ENCODE data around the gene CTAGE1.
"Not testable (repeated sequence)": the region's sequence is repeated elsewhere in the genome, so short reads cannot be mapped to it uniquely, and the experiment has no call there.

CTAGE1 gene

GRCh38 chr18:22452226-22452668, 34.5 kb upstream of the CTAGE1 start:
- Histone ChIP-seq H3K9me3 (ENCODE audit: control insufficient read depth in 2 of 2, low read length in 2 of 2) (no peaks in the 10 kb centered on the region), H3K4me3 (ENCODE audit: low read length in 2 of 2) (no peak overlapping the region), H3K9ac (ENCODE audit: low read length in 2 of 2) (no peak overlapping the region), H3K27me3 (ENCODE audit: control insufficient read depth in 1 of 2, insufficient read depth in 2 of 2, low read length in 2 of 2) (no peaks in the 10 kb centered on the region), H3K27ac (ENCODE audit: low read length) (no peak overlapping the region), H3K4me1 (ENCODE audit: control insufficient read depth, insufficient read depth, low read length) (no peaks in the 10 kb centered on the region), H3K36me3 (ENCODE audit: control insufficient read depth in 2 of 2, insufficient read depth in 2 of 2, low read length in 2 of 2) (no peaks in the 10 kb centered on the region)

- H3K9me3 ChIP-seq (ENCODE audit: control insufficient read depth in 2 of 2, low read length in 2 of 2), result no peaks in the 10 kb centered on the region
- no peaks in the 10 kb centered on the region for H3K27me3 ChIP-seq (ENCODE audit: control insufficient read depth in 1 of 2, insufficient read depth in 2 of 2, low read length in 2 of 2)
- no peaks in the 10 kb centered on the region for H3K4me1 ChIP-seq (ENCODE audit: control insufficient read depth, insufficient read depth, low read length)
- no peak overlapping the region for H3K9ac ChIP-seq (ENCODE audit: low read length in 2 of 2)
- no peaks in the 10 kb centered on the region for H3K36me3 ChIP-seq (ENCODE audit: control insufficient read depth in 2 of 2, insufficient read depth in 2 of 2, low read length in 2 of 2)
- H3K4me3 ChIP-seq (ENCODE audit: low read length in 2 of 2), result no peak overlapping the region
- no peak overlapping the region for H3K27ac ChIP-seq (ENCODE audit: low read length)
These were observed 34.1 kb upstream of the CTAGE1 start for GRCh38 chr18:22451796-22452195.

GRCh38 chr18:22450766-22451165, 33.1 kb upstream of the CTAGE1 start:
- H3K9ac ChIP-seq (ENCODE audit: low read length in 2 of 2); H3K4me3 ChIP-seq (ENCODE audit: low read length in 2 of 2); H3K27me3 ChIP-seq (ENCODE audit: control insufficient read depth in 1 of 2, insufficient read depth in 2 of 2, low read length in 2 of 2); H3K9me3 ChIP-seq (ENCODE audit: control insufficient read depth in 2 of 2, low read length in 2 of 2); H3K27ac ChIP-seq (ENCODE audit: low read length); H3K36me3 ChIP-seq (ENCODE audit: control insufficient read depth in 2 of 2, insufficient read depth in 2 of 2, low read length in 2 of 2); H3K4me1 ChIP-seq (ENCODE audit: control insufficient read depth, insufficient read depth, low read length): not testable (repeated sequence)

GRCh38 chr18:22450318-22450717, 32.6 kb upstream of the CTAGE1 start:
- not testable (repeated sequence) for H3K36me3 ChIP-seq (ENCODE audit: control insufficient read depth in 2 of 2, insufficient read depth in 2 of 2, low read length in 2 of 2); H3K4me3 ChIP-seq (ENCODE audit: low read length in 2 of 2); H3K9ac ChIP-seq (ENCODE audit: low read length in 2 of 2); H3K27me3 ChIP-seq (ENCODE audit: control insufficient read depth in 1 of 2, insufficient read depth in 2 of 2, low read length in 2 of 2); H3K4me1 ChIP-seq (ENCODE audit: control insufficient read depth, insufficient read depth, low read length); H3K9me3 ChIP-seq (ENCODE audit: control insufficient read depth in 2 of 2, low read length in 2 of 2); H3K27ac ChIP-seq (ENCODE audit: low read length)

GRCh38 chr18:22449753-22450152, 32.0 kb upstream of the CTAGE1 start:
- H3K27ac ChIP-seq (ENCODE audit: low read length); H3K4me3 ChIP-seq (ENCODE audit: low read length in 2 of 2); H3K9ac ChIP-seq (ENCODE audit: low read length in 2 of 2); H3K36me3 ChIP-seq (ENCODE audit: control insufficient read depth in 2 of 2, insufficient read depth in 2 of 2, low read length in 2 of 2); H3K27me3 ChIP-seq (ENCODE audit: control insufficient read depth in 1 of 2, insufficient read depth in 2 of 2, low read length in 2 of 2); H3K4me1 ChIP-seq (ENCODE audit: control insufficient read depth, insufficient read depth, low read length); H3K9me3 ChIP-seq (ENCODE audit: control insufficient read depth in 2 of 2, low read length in 2 of 2): not testable (repeated sequence)

- Histone ChIP-seq H3K27me3 (ENCODE audit: control insufficient read depth in 1 of 2, insufficient read depth in 2 of 2, low read length in 2 of 2) (no peaks in the 10 kb centered on the region), H3K36me3 (ENCODE audit: control insufficient read depth in 2 of 2, insufficient read depth in 2 of 2, low read length in 2 of 2) (no peaks in the 10 kb centered on the region), H3K9me3 (ENCODE audit: control insufficient read depth in 2 of 2, low read length in 2 of 2) (no peaks in the 10 kb centered on the region), H3K9ac (ENCODE audit: low read length in 2 of 2) (no peak overlapping the region), H3K4me3 (ENCODE audit: low read length in 2 of 2) (no peak overlapping the region), H3K4me1 (ENCODE audit: control insufficient read depth, insufficient read depth, low read length) (no peaks in the 10 kb centered on the region), H3K27ac (ENCODE audit: low read length) (no peak overlapping the region)
These were observed 30.5 kb upstream of the CTAGE1 start for GRCh38 chr18:22448238-22448637.

- Histone ChIP-seq H3K9me3 (ENCODE audit: control insufficient read depth in 2 of 2, low read length in 2 of 2) (no peaks in the 10 kb centered on the region), H3K4me3 (ENCODE audit: low read length in 2 of 2) (no peak overlapping the region), H3K9ac (ENCODE audit: low read length in 2 of 2) (no peak overlapping the region), H3K27ac (ENCODE audit: low read length) (no peak overlapping the region), H3K27me3 (ENCODE audit: control insufficient read depth in 1 of 2, insufficient read depth in 2 of 2, low read length in 2 of 2) (no peaks in the 10 kb centered on the region), H3K36me3 (ENCODE audit: control insufficient read depth in 2 of 2, insufficient read depth in 2 of 2, low read length in 2 of 2) (no peaks in the 10 kb centered on the region), H3K4me1 (ENCODE audit: control insufficient read depth, insufficient read depth, low read length) (no peaks in the 10 kb centered on the region)
These were observed 30.1 kb upstream of the CTAGE1 start for GRCh38 chr18:22447792-22448191.

GRCh38 chr18:22446911-22447310, 29.2 kb upstream of the CTAGE1 start:
- Histone ChIP-seq H3K36me3 (ENCODE audit: control insufficient read depth in 2 of 2, insufficient read depth in 2 of 2, low read length in 2 of 2) (no peaks in the 10 kb centered on the region), H3K4me1 (ENCODE audit: control insufficient read depth, insufficient read depth, low read length) (no peaks in the 10 kb centered on the region), H3K4me3 (ENCODE audit: low read length in 2 of 2) (no peak overlapping the region), H3K27ac (ENCODE audit: low read length) (no peak overlapping the region), H3K9me3 (ENCODE audit: control insufficient read depth in 2 of 2, low read length in 2 of 2) (no peaks in the 10 kb centered on the region), H3K27me3 (ENCODE audit: control insufficient read depth in 1 of 2, insufficient read depth in 2 of 2, low read length in 2 of 2) (no peaks in the 10 kb centered on the region), H3K9ac (ENCODE audit: low read length in 2 of 2) (no peak overlapping the region)

GRCh38 chr18:22446325-22446724, 28.6 kb upstream of the CTAGE1 start:
- Histone ChIP-seq H3K4me3 (ENCODE audit: low read length in 2 of 2) (no peak overlapping the region), H3K4me1 (ENCODE audit: control insufficient read depth, insufficient read depth, low read length) (no peaks in the 10 kb centered on the region), H3K27ac (ENCODE audit: low read length) (no peak overlapping the region), H3K27me3 (ENCODE audit: control insufficient read depth in 1 of 2, insufficient read depth in 2 of 2, low read length in 2 of 2) (no peaks in the 10 kb centered on the region), H3K36me3 (ENCODE audit: control insufficient read depth in 2 of 2, insufficient read depth in 2 of 2, low read length in 2 of 2) (no peaks in the 10 kb centered on the region), H3K9ac (ENCODE audit: low read length in 2 of 2) (no peak overlapping the region), H3K9me3 (ENCODE audit: control insufficient read depth in 2 of 2, low read length in 2 of 2) (no peaks in the 10 kb centered on the region)

GRCh38 chr18:22441638-22442037, 23.9 kb upstream of the CTAGE1 start:
- Histone ChIP-seq H3K27me3 (ENCODE audit: control insufficient read depth in 1 of 2, insufficient read depth in 2 of 2, low read length in 2 of 2) (no peaks in the 10 kb centered on the region), H3K9me3 (ENCODE audit: control insufficient read depth in 2 of 2, low read length in 2 of 2) (peaks cover 0 to 2% of the 10 kb centered on the region in 2 donors), H3K4me1 (ENCODE audit: control insufficient read depth, insufficient read depth, low read length) (no peaks in the 10 kb centered on the region), H3K4me3 (ENCODE audit: low read length in 2 of 2) (no peak overlapping the region), H3K9ac (ENCODE audit: low read length in 2 of 2) (no peak overlapping the region), H3K36me3 (ENCODE audit: control insufficient read depth in 2 of 2, insufficient read depth in 2 of 2, low read length in 2 of 2) (no peaks in the 10 kb centered on the region), H3K27ac (ENCODE audit: low read length) (no peak overlapping the region)

GRCh38 chr18:22439447-22439846, 21.7 kb upstream of the CTAGE1 start:
- Histone ChIP-seq H3K27me3 (ENCODE audit: control insufficient read depth in 1 of 2, insufficient read depth in 2 of 2, low read length in 2 of 2) (no peaks in the 10 kb centered on the region), H3K4me1 (ENCODE audit: control insufficient read depth, insufficient read depth, low read length) (no peaks in the 10 kb centered on the region), H3K9me3 (ENCODE audit: control insufficient read depth in 2 of 2, low read length in 2 of 2) (peaks cover 0 to 2% of the 10 kb centered on the region in 2 donors), H3K36me3 (ENCODE audit: control insufficient read depth in 2 of 2, insufficient read depth in 2 of 2, low read length in 2 of 2) (no peaks in the 10 kb centered on the region), H3K4me3 (ENCODE audit: low read length in 2 of 2) (no peak overlapping the region), H3K27ac (ENCODE audit: low read length) (no peak overlapping the region), H3K9ac (ENCODE audit: low read length in 2 of 2) (no peak overlapping the region)

- Histone ChIP-seq H3K9me3 (ENCODE audit: control insufficient read depth in 2 of 2, low read length in 2 of 2) (peaks cover 0 to 2% of the 10 kb centered on the region in 2 donors), H3K9ac (ENCODE audit: low read length in 2 of 2) (no peak overlapping the region), H3K36me3 (ENCODE audit: control insufficient read depth in 2 of 2, insufficient read depth in 2 of 2, low read length in 2 of 2) (no peaks in the 10 kb centered on the region), H3K27ac (ENCODE audit: low read length) (no peak overlapping the region), H3K27me3 (ENCODE audit: control insufficient read depth in 1 of 2, insufficient read depth in 2 of 2, low read length in 2 of 2) (no peaks in the 10 kb centered on the region), H3K4me3 (ENCODE audit: low read length in 2 of 2) (no peak overlapping the region), H3K4me1 (ENCODE audit: control insufficient read depth, insufficient read depth, low read length) (no peaks in the 10 kb centered on the region)
These were observed 18.4 kb upstream of the CTAGE1 start for GRCh38 chr18:22436136-22436535.

Measured in stomach smooth muscle (tissue), 2 donors.